GM12892 (cell line): Measurements from ENCODE around the gene LCOR.
"Not testable (repeated sequence)": the region's sequence is repeated elsewhere in the genome, so short reads cannot be mapped to it uniquely, and the experiment has no call there.

Experiments used
- DNase-seq: peaks from one replicate; pipeline ENCODE4 v3.0.0; 2011; ENCODE audit not compliant: insufficient read length
- FAIRE-seq: peaks from 2 replicates; lab custom pipeline; 2011; peaks lifted over from hg19 to GRCh38; lab: Jason Lieb, UNC
- POLR2A ChIP-seq: IDR thresholded peaks from 2 replicates; pipeline ENCODE4 v1.6.1; 2011; ENCODE audit warnings: low read depth, low read length, control low read depth
- POLR2AphosphoS5 ChIP-seq: IDR thresholded peaks from 2 replicates; pipeline ENCODE4 v1.6.1; 2011; ENCODE audit warnings: low read depth, low read length, control low read depth
- TAF1 ChIP-seq: IDR thresholded peaks from 2 replicates; pipeline ENCODE4 v1.6.1; 2011; ENCODE audit warnings: low read depth, mild to moderate bottlenecking, control low read depth, low read length, borderline replicate concordance

The LCOR gene

GRCh38 chr10:96919785-96920430 lies 87.8 kb downstream of the LCOR start:
- TF ChIP-seq POLR2A (no peak), TAF1 (no peak), POLR2AphosphoS5 (no peak)
- FAIRE-seq (peak; percentile 30), DNase-seq (no peak)

- DNase-seq (no peak), FAIRE-seq (peak; percentile 63)
- TF ChIP-seq POLR2A (no peak), POLR2AphosphoS5 (no peak), TAF1 (no peak)
Observed at GRCh38 chr10:96921655-96922054, 89.6 kb downstream of the LCOR start.

- FAIRE-seq: no peak
- no peak for DNase-seq
- TF ChIP-seq POLR2A: no peak
- TF ChIP-seq TAF1: no peak
- no peak for TF ChIP-seq POLR2AphosphoS5
Observed at GRCh38 chr10:96922978-96923948, 91.2 kb downstream of the LCOR start.

DNA sequence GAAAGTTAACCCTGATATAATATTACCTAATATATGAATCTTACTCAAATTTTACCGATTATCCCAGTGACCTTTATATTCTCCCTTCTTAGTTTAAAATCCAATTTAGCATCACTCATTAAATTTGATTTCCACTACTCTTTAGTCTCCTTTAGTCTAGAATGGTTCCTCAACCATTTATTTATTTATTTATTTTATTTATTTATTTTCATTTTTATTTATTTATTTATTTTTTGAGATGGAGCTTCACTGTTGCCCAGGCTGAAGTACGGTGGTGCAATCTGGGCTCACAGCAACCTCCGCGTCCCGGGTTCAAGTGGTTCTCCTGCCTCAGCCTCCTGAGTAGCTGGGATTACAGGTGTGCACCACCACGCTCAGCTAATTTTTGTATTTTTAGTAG lies 92.8 kb downstream of the LCOR start:
- FAIRE-seq: no peak
- DNase-seq: no peak
- TF ChIP-seq POLR2AphosphoS5 (no peak), TAF1 (no peak), POLR2A (no peak)

GRCh38 chr10:96930469-96930868 lies 98.4 kb downstream of the LCOR start:
- DNase-seq: no peak
- FAIRE-seq: no peak
- TF ChIP-seq TAF1: no peak
- no peak for TF ChIP-seq POLR2A
- no peak for TF ChIP-seq POLR2AphosphoS5

GRCh38 chr10:96935148-96935547 lies 103.0 kb downstream of the LCOR start:
- TF ChIP-seq POLR2A: no peak
- DNase-seq (no peak), FAIRE-seq (no peak)

DNA sequence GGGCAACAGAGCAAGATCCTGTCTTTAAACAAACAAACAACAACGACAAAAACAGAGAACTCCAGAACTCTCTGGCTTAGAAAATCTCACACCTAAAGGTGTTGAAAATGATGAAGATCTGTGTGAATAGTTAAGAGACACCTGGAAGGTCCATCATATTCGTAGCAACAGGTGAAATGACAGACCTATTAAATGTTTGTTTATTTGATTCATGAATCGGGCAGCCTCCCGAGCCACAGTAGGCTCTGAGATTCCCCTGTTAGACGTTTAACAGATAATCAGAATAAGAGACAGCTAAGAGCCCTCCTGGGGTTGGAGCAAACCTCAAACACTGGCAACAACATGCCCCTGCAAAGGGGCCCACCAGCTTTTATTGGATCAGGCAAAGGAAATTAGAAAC lies 103.7 kb downstream of the LCOR start:
- no peak for DNase-seq
- TF ChIP-seq POLR2A: no peak
- TF ChIP-seq TAF1: no peak
- no peak for TF ChIP-seq POLR2AphosphoS5
- FAIRE-seq: no peak

GRCh38 chr10:96943161-96943560 lies 111.1 kb downstream of the LCOR start:
- FAIRE-seq: not testable (repeated sequence)

DNA sequence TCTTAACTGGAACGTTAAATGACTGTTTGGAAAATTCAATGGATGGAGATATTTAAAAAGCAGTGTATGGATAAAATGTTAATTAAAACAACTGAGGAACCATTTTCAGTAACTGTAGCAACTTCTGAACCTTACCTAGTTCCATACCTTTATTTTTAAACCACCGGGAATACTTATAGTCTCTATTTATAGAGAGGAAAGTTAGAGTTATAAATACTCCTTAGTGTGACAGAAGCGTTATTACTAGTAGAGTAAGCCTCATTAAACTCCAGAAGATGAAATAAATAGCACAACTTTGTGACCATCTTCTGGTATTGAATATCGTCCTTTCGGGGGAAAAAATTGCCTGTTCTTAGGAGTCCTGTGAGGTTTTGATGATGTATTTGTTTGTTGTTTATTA lies 114.9 kb downstream of the LCOR start:
- DNase-seq (no peak), FAIRE-seq (peak; percentile 66)
- TF ChIP-seq POLR2A: no peak
- TF ChIP-seq POLR2AphosphoS5: no peak
- no peak for TF ChIP-seq TAF1

More at GRCh38 chr10:96943161-96943560, 111.1 kb downstream of the LCOR start:
- DNase-seq: not testable (repeated sequence)

DNA sequence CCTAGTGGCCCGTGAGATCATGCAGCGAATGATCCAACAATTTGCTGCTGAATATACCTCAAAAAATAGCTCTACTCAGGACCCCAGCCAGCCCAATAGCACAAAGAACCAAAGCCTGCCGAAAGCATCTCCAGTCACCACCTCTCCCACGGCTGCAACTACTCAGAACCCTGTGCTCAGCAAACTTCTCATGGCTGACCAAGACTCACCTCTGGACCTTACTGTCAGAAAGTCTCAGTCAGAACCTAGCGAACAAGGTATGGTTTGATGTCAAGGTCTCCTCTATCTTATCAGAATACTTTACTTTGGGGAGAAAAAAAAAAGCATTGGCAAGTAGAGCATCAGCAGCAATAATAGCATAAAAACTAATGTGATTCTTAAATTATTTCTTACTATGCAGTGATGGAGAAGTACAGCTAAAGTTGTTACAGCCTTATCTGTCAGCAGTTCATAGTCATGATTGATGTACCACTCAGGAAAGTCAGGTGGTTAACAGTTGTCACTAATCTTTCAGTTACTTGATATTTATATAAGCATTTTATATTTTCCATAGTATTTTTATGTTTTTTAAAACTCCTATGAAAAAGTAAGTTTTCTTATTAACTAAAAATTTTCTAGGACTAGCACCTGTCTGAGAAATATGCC lies 117.1 kb downstream of the LCOR start:
- no peak for TF ChIP-seq TAF1
- no peak for TF ChIP-seq POLR2AphosphoS5
- no peak for TF ChIP-seq POLR2A
- DNase-seq (no peak), FAIRE-seq (peak; percentile 77)

- TF ChIP-seq POLR2AphosphoS5 (no peak), POLR2A (no peak), TAF1 (no peak)
- DNase-seq: no peak
- FAIRE-seq: no peak
Observed at GRCh38 chr10:96951954-96952353, 119.9 kb downstream of the LCOR start.

- no peak for DNase-seq
- no peak for FAIRE-seq
- no peak for TF ChIP-seq TAF1
- no peak for TF ChIP-seq POLR2A
- no peak for TF ChIP-seq POLR2AphosphoS5
Observed at GRCh38 chr10:96955794-96956193, 123.7 kb downstream of the LCOR start.
